HG02798 (cell line): Measurements from ENCODE around the gene FHL2.

Experiments used
- ATAC-seq: cut with Tn5 transposase; IDR thresholded peaks from one replicate; pipeline ENCODE4 v1.9.1; 2021; ENCODE audit warnings: mild to moderate bottlenecking; ENCODE audit not compliant: unreplicated experiment, poor library complexity

The FHL2 gene

GRCh38 chr2:105324101-105324500 is 74.8 kb downstream of the FHL2 start:
- ATAC-seq: no peak

GRCh38 chr2:105323111-105323510 is 75.7 kb downstream of the FHL2 start:
- no peak for ATAC-seq

GRCh38 chr2:105321875-105322646 is 76.8 kb downstream of the FHL2 start:
- ATAC-seq: peak; percentile 47

- ATAC-seq: no peak
These were observed 78.1 kb downstream of the FHL2 start for GRCh38 chr2:105320651-105321215.

- ATAC-seq: no peak
These were observed 80.9 kb downstream of the FHL2 start for GRCh38 chr2:105317937-105318336.

GRCh38 chr2:105315314-105315713 is 83.5 kb downstream of the FHL2 start:
- peak; percentile 74 for ATAC-seq

GRCh38 chr2:105313877-105314276 is 85.0 kb downstream of the FHL2 start:
- no peak for ATAC-seq
